ENCODE results near the gene POC1A. TPM values are rescaled to one million over a fixed set of nuclear protein-coding genes. Genes with fewer than 3 reads are reported as not detected.

POC1A gene
- total and polyA plus RNA-seq, 7 donors: 0.66 to 15.8 (median 1.7) TPM

- DNase-seq: no peak
- H3K4me3 ChIP-seq: no peak overlapping the region
- 75 to 93% methylated on average over 14 of the region's 14 CpGs for WGBS, 2 donors
- H3K27me3 ChIP-seq: no peaks in the 10 kb centered on the region
- intact Hi-C loops (cut with DNase I): no loop called here
- TF ChIP-seq POLR2A (IDR thresholded peaks at IDR 0.05) (no peak), EP300 (IDR thresholded peaks at IDR 0.05) (no peak), POLR2AphosphoS5 (IDR thresholded peaks at IDR 0.05) (no peak)
- TF ChIP-seq, protein P1, sequence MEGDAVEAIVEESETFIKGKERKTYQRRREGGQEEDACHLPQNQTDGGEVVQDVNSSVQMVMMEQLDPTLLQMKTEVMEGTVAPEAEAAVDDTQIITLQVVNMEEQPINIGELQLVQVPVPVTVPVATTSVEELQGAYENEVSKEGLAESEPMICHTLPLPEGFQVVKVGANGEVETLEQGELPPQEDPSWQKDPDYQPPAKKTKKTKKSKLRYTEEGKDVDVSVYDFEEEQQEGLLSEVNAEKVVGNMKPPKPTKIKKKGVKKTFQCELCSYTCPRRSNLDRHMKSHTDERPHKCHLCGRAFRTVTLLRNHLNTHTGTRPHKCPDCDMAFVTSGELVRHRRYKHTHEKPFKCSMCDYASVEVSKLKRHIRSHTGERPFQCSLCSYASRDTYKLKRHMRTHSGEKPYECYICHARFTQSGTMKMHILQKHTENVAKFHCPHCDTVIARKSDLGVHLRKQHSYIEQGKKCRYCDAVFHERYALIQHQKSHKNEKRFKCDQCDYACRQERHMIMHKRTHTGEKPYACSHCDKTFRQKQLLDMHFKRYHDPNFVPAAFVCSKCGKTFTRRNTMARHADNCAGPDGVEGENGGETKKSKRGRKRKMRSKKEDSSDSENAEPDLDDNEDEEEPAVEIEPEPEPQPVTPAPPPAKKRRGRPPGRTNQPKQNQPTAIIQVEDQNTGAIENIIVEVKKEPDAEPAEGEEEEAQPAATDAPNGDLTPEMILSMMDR (IDR thresholded peaks at IDR 0.05): no peak
- H3K27ac ChIP-seq: peak overlapping the region; percentile 44 to 64 (median 57)
- no peaks in the 10 kb centered on the region for H3K9me3 ChIP-seq
- no peaks in the 10 kb centered on the region for H3K36me3 ChIP-seq
- peaks cover 0 to 18% (median 13%) of the 10 kb centered on the region in 4 donors for H3K4me1 ChIP-seq
These were observed 77.1 kb downstream of the POC1A start for GRCh38 chr3:52076896-52077780.

DNA sequence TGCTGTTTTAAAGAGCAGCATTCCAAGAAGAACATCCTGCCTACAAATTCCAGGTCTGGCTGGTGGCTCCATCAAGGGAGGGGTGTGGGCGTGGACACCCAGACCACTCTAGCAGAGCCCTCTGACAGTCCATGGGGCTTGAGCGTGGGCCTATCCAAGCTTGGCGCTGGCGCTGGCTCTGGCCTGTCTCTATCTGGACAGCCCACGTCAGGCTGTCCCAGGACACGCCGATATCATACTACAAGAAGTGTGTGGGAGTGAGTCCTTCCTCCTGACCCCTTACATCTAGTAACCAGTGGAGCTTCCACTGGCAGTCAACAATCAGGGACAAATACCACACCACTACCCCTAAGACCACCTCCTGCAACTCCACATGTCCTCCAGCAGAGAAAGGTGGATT, 80.7 kb downstream of the POC1A start:
- intact Hi-C loops (cut with DNase I): loop anchor here (5.0 kb wide), 1 partner anchor 49 kb away; no protein-coding TSS in a partner anchor
- no peaks in the 10 kb centered on the region for H3K27me3 ChIP-seq
- no peak overlapping the region for H3K4me3 ChIP-seq
- no peak for TF ChIP-seq EP300 (IDR thresholded peaks at IDR 0.05)
- 95 to 97% methylated on average over 7 of the region's 7 CpGs for WGBS, 2 donors
- H3K27ac ChIP-seq: no peak overlapping the region
- H3K4me1 ChIP-seq: peaks cover 0 to 36% (median 28%) of the 10 kb centered on the region in 4 donors
- no peaks in the 10 kb centered on the region for H3K9me3 ChIP-seq
- no peaks in the 10 kb centered on the region for H3K36me3 ChIP-seq
- no peak for DNase-seq

- Histone ChIP-seq H3K4me3 (no peak overlapping the region), H3K36me3 (no peaks in the 10 kb centered on the region), H3K4me1 (peaks cover 0 to 28% (median 21%) of the 10 kb centered on the region in 4 donors), H3K27me3 (no peaks in the 10 kb centered on the region), H3K27ac (no peak overlapping the region), H3K9me3 (no peaks in the 10 kb centered on the region)
- intact Hi-C loops (cut with DNase I): loop anchor here (5.0 kb wide), 1 partner anchor 50 kb away; no protein-coding TSS in a partner anchor
- WGBS, 2 donors: 91 to 96% methylated on average over 8 of the region's 8 CpGs
- TF ChIP-seq POLR2AphosphoS5 (IDR thresholded peaks at IDR 0.05) (no peak), EP300 (IDR thresholded peaks at IDR 0.05) (no peak), POLR2A (IDR thresholded peaks at IDR 0.05) (no peak)
- TF ChIP-seq, protein P1 (IDR thresholded peaks at IDR 0.05): no peak
- no peak for DNase-seq
These were observed 81.8 kb downstream of the POC1A start for GRCh38 chr3:52072471-52072870.

- H3K27ac ChIP-seq: no peak overlapping the region
- WGBS, 2 donors: 86 to 93% methylated on average over 5 of the region's 5 CpGs
- intact Hi-C loops (cut with DNase I): loop anchor here (5.0 kb wide), 1 partner anchor 50 kb away; no protein-coding TSS in a partner anchor
- H3K36me3 ChIP-seq: no peaks in the 10 kb centered on the region
- H3K4me1 ChIP-seq: peaks cover 0 to 23% (median 17%) of the 10 kb centered on the region in 4 donors
- no peak for DNase-seq
- H3K9me3 ChIP-seq: no peaks in the 10 kb centered on the region
- H3K27me3 ChIP-seq: no peaks in the 10 kb centered on the region
- no peak overlapping the region for H3K4me3 ChIP-seq
- no peak for TF ChIP-seq POLR2A (IDR thresholded peaks at IDR 0.05)
- TF ChIP-seq, protein P1 (IDR thresholded peaks at IDR 0.05): no peak
- no peak for TF ChIP-seq EP300 (IDR thresholded peaks at IDR 0.05)
- no peak for TF ChIP-seq POLR2AphosphoS5 (IDR thresholded peaks at IDR 0.05)
These were observed 82.2 kb downstream of the POC1A start for GRCh38 chr3:52072020-52072419.
